Suprapubic skin (tissue), 4 donors: ENCODE measurements around the gene SAT2. TPM values are rescaled to one million over a fixed set of nuclear protein-coding genes. Genes with fewer than 3 reads are reported as not detected.
"Not testable (repeated sequence)": the region's sequence is repeated elsewhere in the genome, so short reads cannot be mapped to it uniquely, and the experiment has no call there.

ENCODE experiments used
- DNase-seq, 2 donors: peaks; one replicate each; pipeline ENCODE4 v3.0.0-alpha.2; 2019; ENCODE audit warnings: low spot score in 2 of 2
- H3K27ac ChIP-seq: fragments of 200-600 bp; sonication (generic); one replicate; pipeline ENCODE4 v1.5.1; 2019
- H3K27me3 ChIP-seq: fragments of 200-600 bp; sonication (generic); one replicate; pipeline ENCODE4 v1.5.1; 2019
- H3K36me3 ChIP-seq: fragments of 200-600 bp; sonication (generic); one replicate; pipeline ENCODE4 v1.5.1; 2019
- H3K4me1 ChIP-seq: fragments of 200-600 bp; sonication (generic); one replicate; pipeline ENCODE4 v1.5.1; 2019
- H3K4me3 ChIP-seq: fragments of 200-600 bp; sonication (generic); one replicate; pipeline ENCODE4 v1.5.1; 2019; ENCODE audit warnings: mild to moderate bottlenecking
- H3K9me3 ChIP-seq: fragments of 200-600 bp; sonication (generic); one replicate; pipeline ENCODE4 v1.5.1; 2019
- CTCF ChIP-seq, 2 donors: fragments of 200-600 bp in 1 of 2; fragments of 450-650 bp in 1 of 2; sonication (generic) in 1 of 2; IDR thresholded peaks; one replicate each; pipeline ENCODE4 v1.5.1; 2016 to 2019; ENCODE audit warnings: antibody characterized with exemption in 2 of 2, mild to moderate bottlenecking in 1 of 2, moderate library complexity in 1 of 2
- EP300 ChIP-seq: sonication (generic); formaldehyde crosslinking; IDR thresholded peaks from one replicate; pipeline ENCODE4 v1.6.1; 2017; ENCODE audit warnings: antibody characterized with exemption
- POLR2A ChIP-seq, 2 donors: fragments of 450-650 bp; IDR thresholded peaks; one replicate each; pipeline ENCODE4 v1.6.1; 2017; ENCODE audit warnings: antibody characterized with exemption in 2 of 2, mild to moderate bottlenecking in 2 of 2, moderate library complexity in 2 of 2
- POLR2AphosphoS5 ChIP-seq, 3 donors: sonication (generic); formaldehyde crosslinking; IDR thresholded peaks; one replicate each; pipeline ENCODE4 v1.6.1; 2017; ENCODE audit warnings: antibody characterized with exemption in 3 of 3
- WGBS: methylation state at CpG from one replicate; pipeline ENCODE4 v1.1.5; 2018; 5-methylcytosine and 5-hydroxymethylcytosine counted together
- total RNA-seq, 4 donors: library from RNA; depleted of rRNA; stranded (reverse); fragments of >200 nt; gene quantifications; one replicate each; pipeline ENCODE4 v1.1.0, GENCODE V29; 2016

The SAT2 gene
- total RNA-seq, 4 donors from 2014 or later: 28.7 to 58.8 (median 39.9) TPM

GRCh38 chr17:7606280-7606679, 21.3 kb downstream of the SAT2 start:
- Histone ChIP-seq H3K4me3 (no peak overlapping the region), H3K27ac (no peak overlapping the region), H3K9me3 (no peaks in the 10 kb centered on the region), H3K36me3 (peaks cover 56% of the 10 kb centered on the region), H3K4me1 (peaks cover 16% of the 10 kb centered on the region), H3K27me3 (no peaks in the 10 kb centered on the region)
- 95% methylated on average over 4 of the region's 4 CpGs for WGBS
- no peak for DNase-seq
- TF ChIP-seq EP300 (no peak), POLR2A (IDR thresholded peaks at IDR 0.05) (no peak), CTCF (IDR thresholded peaks at IDR 0.05) (no peak), POLR2AphosphoS5 (IDR thresholded peaks at IDR 0.05) (no peak)

DNA sequence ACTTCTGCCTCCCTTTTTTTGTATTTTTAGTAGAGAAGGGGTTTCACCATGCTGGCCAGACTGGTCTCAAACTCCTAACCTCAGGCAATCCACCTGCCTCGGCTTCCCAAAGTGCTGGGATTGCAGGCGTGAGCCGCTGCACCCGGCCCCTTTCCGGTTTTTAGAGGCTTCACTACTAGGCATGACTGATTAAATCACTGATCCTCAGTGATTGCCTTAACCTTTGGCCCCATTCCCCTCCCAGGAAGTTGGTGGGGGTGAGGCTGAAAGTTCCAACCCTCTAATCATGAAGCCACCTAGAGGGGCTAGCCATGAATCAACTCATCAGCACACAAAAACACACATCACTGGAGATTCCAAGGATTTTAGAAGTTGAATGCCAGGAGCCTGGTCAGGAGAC, 30.1 kb downstream of the SAT2 start:
- not testable (repeated sequence) for H3K4me1 ChIP-seq, H3K27ac ChIP-seq, H3K4me3 ChIP-seq, DNase-seq, H3K27me3 ChIP-seq, H3K9me3 ChIP-seq
- WGBS: 70% methylated on average over 5 of the region's 5 CpGs
- peaks cover 96% of the 10 kb centered on the region for H3K36me3 ChIP-seq

GRCh38 chr17:7593296-7593695, 34.3 kb downstream of the SAT2 start:
- H3K27ac ChIP-seq: no peak overlapping the region
- H3K4me3 ChIP-seq: no peak overlapping the region
- no peaks in the 10 kb centered on the region for H3K27me3 ChIP-seq
- WGBS: 79% methylated on average over 12 of the region's 12 CpGs
- TF ChIP-seq POLR2A (IDR thresholded peaks at IDR 0.05): no peak
- no peak for TF ChIP-seq CTCF (IDR thresholded peaks at IDR 0.05)
- TF ChIP-seq POLR2AphosphoS5 (IDR thresholded peaks at IDR 0.05): no peak
- TF ChIP-seq EP300: no peak
- no peak for DNase-seq
- no peaks in the 10 kb centered on the region for H3K9me3 ChIP-seq
- peaks cover 69% of the 10 kb centered on the region for H3K36me3 ChIP-seq
- H3K4me1 ChIP-seq: peaks cover 33% of the 10 kb centered on the region

DNA sequence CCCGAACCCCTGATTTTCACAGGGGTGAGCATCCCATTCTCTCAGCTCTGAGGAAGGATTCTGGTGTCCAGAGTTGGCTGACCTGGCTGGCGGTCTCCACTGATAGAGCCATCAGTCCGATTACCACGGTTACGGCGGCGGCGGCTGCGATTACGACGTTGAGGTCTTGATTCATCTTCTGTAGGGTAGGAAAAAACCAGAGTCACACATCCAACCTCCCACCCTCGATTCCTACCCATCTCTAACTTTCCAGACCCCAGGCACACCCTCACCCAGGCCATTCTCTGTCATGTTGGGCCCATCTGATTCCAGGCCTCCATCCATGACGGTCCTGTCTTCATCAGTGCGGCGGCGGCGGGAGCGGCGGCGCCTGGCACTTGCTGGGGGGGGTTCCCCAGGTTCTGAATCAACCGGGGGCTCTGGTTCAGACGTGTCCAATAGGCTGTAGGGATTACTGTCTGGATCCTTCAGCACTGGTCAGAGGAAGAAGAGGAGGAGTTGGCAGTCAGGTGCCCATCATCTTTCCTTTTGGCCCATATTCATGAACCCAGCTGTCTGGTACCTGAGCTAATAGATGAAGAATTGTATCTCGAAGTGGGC, 35.1 kb downstream of the SAT2 start:
- DNase-seq: no peak
- Histone ChIP-seq H3K36me3 (peaks cover 65% of the 10 kb centered on the region), H3K27ac (no peak overlapping the region), H3K9me3 (no peaks in the 10 kb centered on the region), H3K27me3 (no peaks in the 10 kb centered on the region), H3K4me1 (peaks cover 41% of the 10 kb centered on the region), H3K4me3 (no peak overlapping the region)
- 93% methylated on average over 23 of the region's 23 CpGs for WGBS
- TF ChIP-seq POLR2A (IDR thresholded peaks at IDR 0.05) (no peak), EP300 (no peak), CTCF (IDR thresholded peaks at IDR 0.05) (no peak), POLR2AphosphoS5 (IDR thresholded peaks at IDR 0.05) (no peak)

- Histone ChIP-seq H3K36me3 (peaks cover 62% of the 10 kb centered on the region), H3K27ac (peak overlapping the region; percentile 79), H3K4me1 (peaks cover 50% of the 10 kb centered on the region), H3K4me3 (no peak overlapping the region), H3K9me3 (no peaks in the 10 kb centered on the region), H3K27me3 (no peaks in the 10 kb centered on the region)
- 88% methylated on average over 5 of the region's 5 CpGs for WGBS
- no peak for DNase-seq
- no peak for TF ChIP-seq EP300
- TF ChIP-seq POLR2AphosphoS5 (IDR thresholded peaks at IDR 0.05): no peak
- no peak for TF ChIP-seq POLR2A (IDR thresholded peaks at IDR 0.05)
- TF ChIP-seq CTCF (IDR thresholded peaks at IDR 0.05): no peak
Measured at GRCh38 chr17:7591596-7591995, 36.0 kb downstream of the SAT2 start.

DNA sequence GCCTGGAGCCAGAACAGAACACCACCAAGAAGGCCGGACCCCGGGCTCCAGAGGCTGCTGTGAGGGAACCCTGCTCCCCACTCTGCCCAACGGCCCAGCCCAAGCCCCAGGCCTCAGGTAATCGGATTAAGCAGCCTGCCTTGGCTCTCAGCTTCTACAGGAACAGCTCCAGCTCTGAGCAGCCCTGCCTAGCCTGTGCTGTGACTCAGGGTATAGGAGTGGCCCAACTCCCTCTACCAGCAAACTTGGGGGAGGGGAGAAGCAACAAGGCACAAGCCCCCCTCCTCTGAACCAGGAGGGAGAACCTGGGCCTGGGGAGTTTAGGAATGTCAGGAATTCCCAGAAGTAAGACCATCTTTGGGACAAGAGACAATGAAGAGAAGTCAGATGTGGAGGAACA, 36.9 kb downstream of the SAT2 start:
- TF ChIP-seq CTCF (IDR thresholded peaks at IDR 0.05) (no peak), POLR2A (IDR thresholded peaks at IDR 0.05) (no peak), EP300 (no peak), POLR2AphosphoS5 (IDR thresholded peaks at IDR 0.05) (no peak)
- Histone ChIP-seq H3K4me3 (no peak overlapping the region), H3K4me1 (peaks cover 53% of the 10 kb centered on the region), H3K36me3 (peaks cover 54% of the 10 kb centered on the region), H3K27me3 (no peaks in the 10 kb centered on the region), H3K27ac (peak overlapping the region; percentile 79), H3K9me3 (no peaks in the 10 kb centered on the region)
- WGBS: 17% methylated on average over 4 of the region's 4 CpGs
- DNase-seq: no peak
